Stimulated activated CD4-positive, alpha-beta T cell treated with anti-CD3 and anti-CD28 coated beads, TNF-alpha, amount 100 ng/mL, for 48 hours (primary cell): ENCODE results near the gene PDK1.
"Not testable (repeated sequence)": the region's sequence is repeated elsewhere in the genome, so short reads cannot be mapped to it uniquely, and the experiment has no call there.

Experiments
- DNase-seq, 3 donors: peaks; one replicate each; pipeline ENCODE4 v3.0.0-alpha.2; 2020; ENCODE audit warnings: low read depth in 3 of 3

PDK1 gene

GRCh38 chr2:172552547-172553291 lies 3.2 kb upstream of the PDK1 start:
- no peak for DNase-seq

- DNase-seq, result no peak
These were observed 1.3 kb upstream of the PDK1 start for GRCh38 chr2:172554352-172555271.

- no peak for DNase-seq
These were observed 693 bp upstream of the PDK1 start for GRCh38 chr2:172555272-172555521.

- peak; percentile 38 to 56 (median 51) for DNase-seq
These were observed 569 bp downstream of the PDK1 start for GRCh38 chr2:172556284-172557033.

- no peak for DNase-seq
These were observed 2.5 kb downstream of the PDK1 start for GRCh38 chr2:172558372-172558771.

GRCh38 chr2:172560721-172561120 lies 4.8 kb downstream of the PDK1 start:
- DNase-seq, result no peak

GRCh38 chr2:172561270-172561669 lies 5.4 kb downstream of the PDK1 start:
- no peak for DNase-seq

- no peak for DNase-seq
These were observed 6.4 kb downstream of the PDK1 start for GRCh38 chr2:172562298-172562697.

- DNase-seq, result no peak
These were observed 8.5 kb downstream of the PDK1 start for GRCh38 chr2:172564376-172564775.

- DNase-seq, result no peak
These were observed 15.4 kb downstream of the PDK1 start for GRCh38 chr2:172571245-172571644.

GRCh38 chr2:172572981-172573380 lies 17.1 kb downstream of the PDK1 start:
- no peak for DNase-seq

- DNase-seq, result no peak
These were observed 19.1 kb downstream of the PDK1 start for GRCh38 chr2:172574965-172575364.

- DNase-seq, result no peak
These were observed 22.2 kb downstream of the PDK1 start for GRCh38 chr2:172578054-172578453.

GRCh38 chr2:172578860-172579512 lies 23.1 kb downstream of the PDK1 start:
- DNase-seq, result no peak

- DNase-seq, result no peak
These were observed 24.7 kb downstream of the PDK1 start for GRCh38 chr2:172580544-172580943.

GRCh38 chr2:172582656-172583055 lies 26.8 kb downstream of the PDK1 start:
- no peak for DNase-seq

- no peak for DNase-seq
These were observed 30.5 kb downstream of the PDK1 start for GRCh38 chr2:172586245-172586891.

GRCh38 chr2:172587231-172587630 lies 31.3 kb downstream of the PDK1 start:
- DNase-seq, result not testable (repeated sequence)

- no peak for DNase-seq
These were observed 33.0 kb downstream of the PDK1 start for GRCh38 chr2:172588931-172589330.

- DNase-seq, result not testable (repeated sequence)
These were observed 35.5 kb downstream of the PDK1 start for GRCh38 chr2:172591386-172591785.

- DNase-seq, result not testable (repeated sequence)
These were observed 36.3 kb downstream of the PDK1 start for GRCh38 chr2:172592190-172592589.
